PC-9 (cell line): ENCODE data around the gene DMBT1.

Experiments
- CTCF ChIP-seq: fragments of 200-600 bp; sonication (generic); conservative IDR thresholded peaks from 2 replicates; pipeline ENCODE4 v1.6.1; 2017; ENCODE audit warnings: mixed run types, antibody characterized with exemption, mild to moderate bottlenecking, moderate library complexity
- EZH2 ChIP-seq: fragments of 200-600 bp; sonication (generic); IDR thresholded peaks from 2 replicates; pipeline ENCODE4 v1.8.0; 2017; ENCODE audit warnings: antibody characterized with exemption, low read depth

- no peak for TF ChIP-seq CTCF
- TF ChIP-seq EZH2, result no peak
These were observed 46.3 kb upstream of the DMBT1 start for GRCh38 chr10:122514045-122514840.
